Neural cell (in vitro differentiated cells): Measurements from ENCODE around the gene DEUP1. TPM values are rescaled to one million over a fixed set of nuclear protein-coding genes. Genes with fewer than 3 reads are reported as not detected.

Source experiments
- H2AFZ ChIP-seq: fragments of 200-600, 300-800 bp; sonication (generic), shearing (Covaris generic); 2 replicates; pipeline ENCODE4 v1.6.0; 2014; ENCODE audit warnings: low read depth, mild to moderate bottlenecking, antibody characterized with exemption, low read length, moderate library complexity
- H3F3A ChIP-seq: fragments of 200-600 bp; shearing (Covaris generic); 2 replicates; pipeline ENCODE4 v1.6.1; 2016; ENCODE audit warnings: mild to moderate bottlenecking, moderate library complexity, mixed read lengths, antibody characterized with exemption, low read length; ENCODE audit not compliant: insufficient read depth, poor library complexity, severe bottlenecking
- H3K27ac ChIP-seq: fragments of 200-600, 300-800 bp; sonication (generic), shearing (Covaris generic); 2 replicates; pipeline ENCODE4 v1.5.1; 2014; ENCODE audit warnings: mild to moderate bottlenecking, low read length, moderate library complexity
- H3K27me3 ChIP-seq: fragments of 300-800, 200-600 bp; sonication (generic), shearing (Covaris generic); 2 replicates; pipeline ENCODE4 v1.6.0; 2014; ENCODE audit warnings: mild to moderate bottlenecking, low read depth, low read length, moderate library complexity; ENCODE audit not compliant: insufficient read depth
- H3K36me3 ChIP-seq: fragments of 300-800, 200-600 bp; sonication (generic), shearing (Covaris generic); 2 replicates; pipeline ENCODE4 v1.5.1; 2014; ENCODE audit warnings: mild to moderate bottlenecking, antibody characterized with exemption, low read length, moderate library complexity; ENCODE audit not compliant: insufficient read depth
- H3K4me2 ChIP-seq: fragments of 300-800, 200-600 bp; sonication (generic), shearing (Covaris generic); 2 replicates; pipeline ENCODE4 v1.6.0; 2014; ENCODE audit warnings: mild to moderate bottlenecking, low read length
- H3K4me3 ChIP-seq: fragments of 300-800, 200-600 bp; sonication (generic), shearing (Covaris generic); 2 replicates; pipeline ENCODE4 v1.5.1; 2014; ENCODE audit warnings: mild to moderate bottlenecking, low read length, moderate library complexity
- H3K79me2 ChIP-seq: fragments of 200-600 bp; shearing (Covaris generic); replicated peaks from 2 replicates; pipeline ENCODE4 v1.6.0; 2014; ENCODE audit warnings: mild to moderate bottlenecking, low read length, moderate library complexity; ENCODE audit not compliant: insufficient read depth
- H3K9ac ChIP-seq: fragments of 300-800, 200-600 bp; sonication (generic), shearing (Covaris generic); 2 replicates; pipeline ENCODE4 v1.6.1; 2016; ENCODE audit warnings: mild to moderate bottlenecking, low read length, mixed read lengths
- H3K9me2 ChIP-seq: fragments of 200-600 bp; shearing (Covaris generic); 2 replicates; pipeline ENCODE4 v1.6.1; 2016; ENCODE audit warnings: mild to moderate bottlenecking, low read length, mixed read lengths; ENCODE audit not compliant: insufficient read depth
- H3K9me3 ChIP-seq: fragments of 200-600, 300-800 bp; sonication (generic), shearing (Covaris generic); 2 replicates; pipeline ENCODE4 v1.6.1; 2016; ENCODE audit warnings: mild to moderate bottlenecking, mixed run types, low read length, moderate library complexity, mixed read lengths
- H4K20me1 ChIP-seq: fragments of 200-600 bp; shearing (Covaris generic); 2 replicates; pipeline ENCODE4 v1.6.1; 2016; ENCODE audit warnings: mild to moderate bottlenecking, mixed run types; ENCODE audit not compliant: insufficient read depth
- CTCF ChIP-seq: fragments of 450-650 bp; IDR thresholded peaks from 2 replicates; pipeline ENCODE4 v1.5.1; 2014; ENCODE audit warnings: antibody characterized with exemption, mild to moderate bottlenecking, moderate library complexity; ENCODE audit not compliant: poor library complexity, severe bottlenecking
- EP300 ChIP-seq: fragments of 450-650 bp; conservative IDR thresholded peaks from 2 replicates; pipeline ENCODE4 v1.6.1; 2014; ENCODE audit warnings: antibody characterized with exemption, mild to moderate bottlenecking, moderate library complexity; ENCODE audit not compliant: poor library complexity, severe bottlenecking
- EZH2 ChIP-seq: fragments of 200-600, 300-800 bp; shearing (Covaris generic), sonication (generic); IDR thresholded peaks from 2 replicates; pipeline ENCODE4 v1.6.1; 2014; ENCODE audit warnings: antibody characterized with exemption, low read length, borderline replicate concordance, mild to moderate bottlenecking; ENCODE audit not compliant: insufficient read depth, poor library complexity, severe bottlenecking
- MXI1 ChIP-seq: fragments of 450-650 bp; conservative IDR thresholded peaks from 2 replicates; pipeline ENCODE4 v1.6.1; 2014; ENCODE audit warnings: antibody characterized with exemption, mild to moderate bottlenecking; ENCODE audit not compliant: poor library complexity, severe bottlenecking
- POLR2AphosphoS5 ChIP-seq: IDR thresholded peaks from 2 replicates; pipeline ENCODE4 v1.6.1; 2012
- RAD21 ChIP-seq: fragments of 450-650 bp; conservative IDR thresholded peaks from 2 replicates; pipeline ENCODE4 v1.6.1; 2014; ENCODE audit warnings: antibody characterized with exemption, mild to moderate bottlenecking, moderate library complexity
- REST ChIP-seq: IDR thresholded peaks from 2 replicates; pipeline ENCODE4 v1.6.1; 2012; ENCODE audit warnings: borderline replicate concordance
- SMC3 ChIP-seq: fragments of 450-650 bp; conservative IDR thresholded peaks from 2 replicates; pipeline ENCODE4 v1.6.1; 2014; ENCODE audit warnings: antibody characterized with exemption, mild to moderate bottlenecking, moderate library complexity; ENCODE audit not compliant: poor library complexity
- TAF1 ChIP-seq: IDR thresholded peaks from 2 replicates; pipeline ENCODE4 v1.6.1; 2012; ENCODE audit warnings: low read depth
- polyA plus RNA-seq: library from polyadenylated mRNA; depleted of rRNA; stranded (reverse); fragments of >200 nt; gene quantifications from 2 replicates; pipeline ENCODE4 v1.2.3, GENCODE V29; 2014

The DEUP1 gene
- polyA plus RNA-seq, 1 donor from 2014 or later, result 0.46 TPM

- no peak overlapping the region for H3K9ac ChIP-seq
- H4K20me1 ChIP-seq, result no peaks in the 10 kb centered on the region
- H3K4me2 ChIP-seq, result no peak overlapping the region
- no peaks in the 10 kb centered on the region for H3K36me3 ChIP-seq
- no peak overlapping the region for H3K27ac ChIP-seq
- peaks cover 3% of the 10 kb centered on the region for H3K27me3 ChIP-seq
- H3K79me2 ChIP-seq, result no peaks in the 10 kb centered on the region
- H3K9me3 ChIP-seq, result no peaks in the 10 kb centered on the region
- H3F3A ChIP-seq, result no peaks in the 10 kb centered on the region
- H2AFZ ChIP-seq, result no peak overlapping the region
- H3K9me2 ChIP-seq, result no peaks in the 10 kb centered on the region
- H3K4me3 ChIP-seq, result no peak overlapping the region
- TF ChIP-seq MXI1 (no peak), REST (no peak), SMC3 (no peak), TAF1 (no peak), RAD21 (no peak), EP300 (no peak), POLR2AphosphoS5 (no peak), EZH2 (no peak), CTCF (no peak)
Measured at GRCh38 chr11:93326681-93327080, 3.9 kb upstream of the DEUP1 start.

GRCh38 chr11:93329936-93330445, 551 bp upstream of the DEUP1 start:
- Histone ChIP-seq H4K20me1 (no peaks in the 10 kb centered on the region), H3K27me3 (peaks cover 3% of the 10 kb centered on the region), H3K4me3 (peak overlapping the region; percentile 50), H3K9me3 (no peaks in the 10 kb centered on the region), H3K4me2 (no peak overlapping the region), H2AFZ (no peak overlapping the region), H3K27ac (no peak overlapping the region), H3K36me3 (no peaks in the 10 kb centered on the region), H3K79me2 (no peaks in the 10 kb centered on the region), H3K9me2 (no peaks in the 10 kb centered on the region), H3F3A (no peaks in the 10 kb centered on the region), H3K9ac (no peak overlapping the region)
- TF ChIP-seq POLR2AphosphoS5, result peak; percentile 11
- no peak for TF ChIP-seq EZH2
- TF ChIP-seq REST, result no peak
